WTC11 (cell line): ENCODE results near the gene USP47. TPM values are rescaled to one million over a fixed set of nuclear protein-coding genes. Genes with fewer than 3 reads are reported as not detected.

Experiments
- CBFB ChIP-seq: sonication (generic); formaldehyde crosslinking; IDR thresholded peaks from 2 replicates; pipeline ENCODE4 v1.8.1; 2022; ENCODE audit warnings: mild to moderate bottlenecking, low read depth, missing genetic modification reagents
- IRF2 ChIP-seq: sonication (generic); formaldehyde crosslinking; IDR thresholded peaks from 2 replicates; pipeline ENCODE4 v1.8.0; 2022; ENCODE audit warnings: low read depth, missing genetic modification reagents, borderline replicate concordance
- JAZF1 ChIP-seq: fragments of 250-450 bp; sonication (Bioruptor Pico); IDR thresholded peaks from 2 replicates; pipeline ENCODE4 v1.9.0; 2021; ENCODE audit warnings: moderate library complexity, mild to moderate bottlenecking, inconsistent platforms
- PRRX2 ChIP-seq: fragments of 250-450 bp; sonication (Bioruptor Pico); IDR thresholded peaks from 2 replicates; pipeline ENCODE4 v1.8.0; 2021; ENCODE audit warnings: mild to moderate bottlenecking
- SMAD3 ChIP-seq: sonication (generic); formaldehyde crosslinking; IDR thresholded peaks from 2 replicates; pipeline ENCODE4 v1.8.0; 2022; ENCODE audit warnings: missing genetic modification reagents, mild to moderate bottlenecking, borderline replicate concordance
- TP53 ChIP-seq: sonication (generic); formaldehyde crosslinking; IDR thresholded peaks from 2 replicates; pipeline ENCODE4 v1.8.1; 2023; ENCODE audit warnings: mild to moderate bottlenecking, missing genetic modification reagents
- ZBTB21 ChIP-seq: sonication (generic); formaldehyde crosslinking; IDR thresholded peaks from 2 replicates; pipeline ENCODE4 v1.8.1; 2023; ENCODE audit warnings: mild to moderate bottlenecking, missing genetic modification reagents, borderline replicate concordance
- ZNF232 ChIP-seq: sonication (generic); formaldehyde crosslinking; IDR thresholded peaks from 2 replicates; pipeline ENCODE4 v1.8.0; 2022; ENCODE audit warnings: mild to moderate bottlenecking, missing genetic modification reagents
- ZNF263 ChIP-seq: sonication (generic); formaldehyde crosslinking; IDR thresholded peaks from 2 replicates; pipeline ENCODE4 v1.8.1; 2022; ENCODE audit warnings: low read depth, mild to moderate bottlenecking, moderate library complexity, missing genetic modification reagents
- total RNA-seq: library from RNA; stranded (reverse); gene quantifications from 3 replicates; pipeline ENCODE4 v1.2.3, GENCODE V29; 2021
- TF ChIP-seq, protein P1 (sequence below): fragments of 250-450 bp; sonication (Bioruptor Pico); IDR thresholded peaks from 2 replicates; pipeline ENCODE4 v1.9.0; 2021; ENCODE audit warnings: mild to moderate bottlenecking
- TF ChIP-seq, protein P2 (sequence below): fragments of 250-450 bp; sonication (Bioruptor Pico); IDR thresholded peaks from 2 replicates; pipeline ENCODE4 v1.9.0; 2021; ENCODE audit warnings: moderate library complexity, mild to moderate bottlenecking, inconsistent platforms, borderline replicate concordance
- TF ChIP-seq, protein P3 (sequence below): sonication (generic); formaldehyde crosslinking; conservative IDR thresholded peaks from 2 replicates; pipeline ENCODE4 v1.8.1; 2022; ENCODE audit warnings: mild to moderate bottlenecking, missing genetic modification reagents
- TF ChIP-seq, protein P4 (sequence below): sonication (generic); formaldehyde crosslinking; IDR thresholded peaks from 2 replicates; pipeline ENCODE4 v1.8.0; 2023; ENCODE audit warnings: missing genetic modification reagents, mild to moderate bottlenecking, borderline replicate concordance
- TF ChIP-seq, protein P5 (sequence below): sonication (generic); formaldehyde crosslinking; IDR thresholded peaks from 2 replicates; pipeline ENCODE4 v1.8.1; 2023; ENCODE audit warnings: mild to moderate bottlenecking, moderate library complexity, missing genetic modification reagents

The USP47 gene
- total RNA-seq, 1 experiment from 2014 or later: 19.7 TPM

DNA sequence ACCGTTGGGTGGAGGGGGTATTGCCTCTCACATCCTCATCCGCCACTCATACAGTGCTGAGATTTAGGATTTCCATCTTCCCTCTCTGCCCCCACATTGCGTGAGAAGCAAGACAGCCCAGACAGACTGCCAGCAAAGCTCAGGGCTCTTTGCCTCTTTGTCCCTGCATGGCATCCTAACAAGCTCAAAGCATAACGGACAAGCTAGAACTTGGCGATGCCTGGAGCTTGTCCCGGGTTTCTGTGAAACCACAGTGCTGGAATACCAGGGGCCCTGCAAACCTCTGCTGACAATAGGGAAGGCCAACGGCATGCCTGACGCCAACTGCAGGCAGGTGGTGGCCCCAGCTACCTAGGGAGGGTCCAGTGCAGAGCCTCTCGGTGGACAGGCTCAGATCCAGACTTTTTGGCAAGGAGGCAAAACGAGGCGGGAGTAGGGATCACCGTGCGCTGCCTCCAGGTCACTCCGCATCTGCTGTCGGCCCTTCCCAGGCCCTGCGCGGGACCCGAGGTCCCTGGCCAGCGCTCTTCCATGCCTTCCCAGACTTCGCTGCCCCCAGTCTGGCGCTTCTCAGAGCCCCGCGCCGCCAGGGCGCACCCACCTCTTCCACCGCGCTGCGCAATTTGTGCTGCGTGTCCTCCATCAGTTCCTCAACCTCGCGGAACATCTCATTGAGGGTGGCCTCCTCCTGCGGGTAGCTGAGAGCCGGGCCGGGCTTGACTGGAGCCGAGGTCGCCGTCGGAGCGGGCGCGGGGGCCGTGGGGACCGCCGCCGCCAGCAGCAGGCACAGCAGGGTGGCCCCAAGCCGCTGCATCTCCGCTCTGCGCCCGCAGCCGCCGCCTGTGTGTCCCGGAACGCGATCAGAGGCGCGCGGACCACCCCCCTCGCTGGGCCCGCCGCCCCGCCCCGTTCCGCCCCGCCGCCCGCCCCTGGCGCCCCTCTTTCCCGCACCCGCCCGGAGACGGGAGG lies 166.3 kb downstream of the USP47 start, which contains the start of gene DKK3 (continued):
- TF ChIP-seq, protein P1, sequence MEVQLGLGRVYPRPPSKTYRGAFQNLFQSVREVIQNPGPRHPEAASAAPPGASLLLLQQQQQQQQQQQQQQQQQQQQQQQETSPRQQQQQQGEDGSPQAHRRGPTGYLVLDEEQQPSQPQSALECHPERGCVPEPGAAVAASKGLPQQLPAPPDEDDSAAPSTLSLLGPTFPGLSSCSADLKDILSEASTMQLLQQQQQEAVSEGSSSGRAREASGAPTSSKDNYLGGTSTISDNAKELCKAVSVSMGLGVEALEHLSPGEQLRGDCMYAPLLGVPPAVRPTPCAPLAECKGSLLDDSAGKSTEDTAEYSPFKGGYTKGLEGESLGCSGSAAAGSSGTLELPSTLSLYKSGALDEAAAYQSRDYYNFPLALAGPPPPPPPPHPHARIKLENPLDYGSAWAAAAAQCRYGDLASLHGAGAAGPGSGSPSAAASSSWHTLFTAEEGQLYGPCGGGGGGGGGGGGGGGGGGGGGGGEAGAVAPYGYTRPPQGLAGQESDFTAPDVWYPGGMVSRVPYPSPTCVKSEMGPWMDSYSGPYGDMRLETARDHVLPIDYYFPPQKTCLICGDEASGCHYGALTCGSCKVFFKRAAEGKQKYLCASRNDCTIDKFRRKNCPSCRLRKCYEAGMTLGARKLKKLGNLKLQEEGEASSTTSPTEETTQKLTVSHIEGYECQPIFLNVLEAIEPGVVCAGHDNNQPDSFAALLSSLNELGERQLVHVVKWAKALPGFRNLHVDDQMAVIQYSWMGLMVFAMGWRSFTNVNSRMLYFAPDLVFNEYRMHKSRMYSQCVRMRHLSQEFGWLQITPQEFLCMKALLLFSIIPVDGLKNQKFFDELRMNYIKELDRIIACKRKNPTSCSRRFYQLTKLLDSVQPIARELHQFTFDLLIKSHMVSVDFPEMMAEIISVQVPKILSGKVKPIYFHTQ: no peak
- TF ChIP-seq, protein P2, sequence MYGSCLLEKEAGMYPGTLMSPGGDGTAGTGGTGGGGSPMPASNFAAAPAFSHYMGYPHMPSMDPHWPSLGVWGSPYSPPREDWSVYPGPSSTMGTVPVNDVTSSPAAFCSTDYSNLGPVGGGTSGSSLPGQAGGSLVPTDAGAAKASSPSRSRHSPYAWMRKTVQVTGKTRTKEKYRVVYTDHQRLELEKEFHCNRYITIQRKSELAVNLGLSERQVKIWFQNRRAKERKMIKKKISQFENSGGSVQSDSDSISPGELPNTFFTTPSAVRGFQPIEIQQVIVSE (CRISPR knock-in tag): no peak
- TF ChIP-seq, protein P3, sequence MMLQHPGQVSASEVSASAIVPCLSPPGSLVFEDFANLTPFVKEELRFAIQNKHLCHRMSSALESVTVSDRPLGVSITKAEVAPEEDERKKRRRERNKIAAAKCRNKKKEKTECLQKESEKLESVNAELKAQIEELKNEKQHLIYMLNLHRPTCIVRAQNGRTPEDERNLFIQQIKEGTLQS (CRISPR knock-in tag): no peak
- TF ChIP-seq SMAD3: no peak
- no peak for TF ChIP-seq CBFB (CRISPR knock-in tag)
- no peak for TF ChIP-seq ZBTB21
- TF ChIP-seq TP53 (CRISPR knock-in tag): no peak
- TF ChIP-seq, protein P4, sequence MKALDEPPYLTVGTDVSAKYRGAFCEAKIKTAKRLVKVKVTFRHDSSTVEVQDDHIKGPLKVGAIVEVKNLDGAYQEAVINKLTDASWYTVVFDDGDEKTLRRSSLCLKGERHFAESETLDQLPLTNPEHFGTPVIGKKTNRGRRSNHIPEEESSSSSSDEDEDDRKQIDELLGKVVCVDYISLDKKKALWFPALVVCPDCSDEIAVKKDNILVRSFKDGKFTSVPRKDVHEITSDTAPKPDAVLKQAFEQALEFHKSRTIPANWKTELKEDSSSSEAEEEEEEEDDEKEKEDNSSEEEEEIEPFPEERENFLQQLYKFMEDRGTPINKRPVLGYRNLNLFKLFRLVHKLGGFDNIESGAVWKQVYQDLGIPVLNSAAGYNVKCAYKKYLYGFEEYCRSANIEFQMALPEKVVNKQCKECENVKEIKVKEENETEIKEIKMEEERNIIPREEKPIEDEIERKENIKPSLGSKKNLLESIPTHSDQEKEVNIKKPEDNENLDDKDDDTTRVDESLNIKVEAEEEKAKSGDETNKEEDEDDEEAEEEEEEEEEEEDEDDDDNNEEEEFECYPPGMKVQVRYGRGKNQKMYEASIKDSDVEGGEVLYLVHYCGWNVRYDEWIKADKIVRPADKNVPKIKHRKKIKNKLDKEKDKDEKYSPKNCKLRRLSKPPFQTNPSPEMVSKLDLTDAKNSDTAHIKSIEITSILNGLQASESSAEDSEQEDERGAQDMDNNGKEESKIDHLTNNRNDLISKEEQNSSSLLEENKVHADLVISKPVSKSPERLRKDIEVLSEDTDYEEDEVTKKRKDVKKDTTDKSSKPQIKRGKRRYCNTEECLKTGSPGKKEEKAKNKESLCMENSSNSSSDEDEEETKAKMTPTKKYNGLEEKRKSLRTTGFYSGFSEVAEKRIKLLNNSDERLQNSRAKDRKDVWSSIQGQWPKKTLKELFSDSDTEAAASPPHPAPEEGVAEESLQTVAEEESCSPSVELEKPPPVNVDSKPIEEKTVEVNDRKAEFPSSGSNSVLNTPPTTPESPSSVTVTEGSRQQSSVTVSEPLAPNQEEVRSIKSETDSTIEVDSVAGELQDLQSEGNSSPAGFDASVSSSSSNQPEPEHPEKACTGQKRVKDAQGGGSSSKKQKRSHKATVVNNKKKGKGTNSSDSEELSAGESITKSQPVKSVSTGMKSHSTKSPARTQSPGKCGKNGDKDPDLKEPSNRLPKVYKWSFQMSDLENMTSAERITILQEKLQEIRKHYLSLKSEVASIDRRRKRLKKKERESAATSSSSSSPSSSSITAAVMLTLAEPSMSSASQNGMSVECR (CRISPR knock-in tag): no peak
- no peak for TF ChIP-seq PRRX2 (CRISPR knock-in tag)
- TF ChIP-seq IRF2 (CRISPR knock-in tag): no peak
- TF ChIP-seq, protein P5, sequence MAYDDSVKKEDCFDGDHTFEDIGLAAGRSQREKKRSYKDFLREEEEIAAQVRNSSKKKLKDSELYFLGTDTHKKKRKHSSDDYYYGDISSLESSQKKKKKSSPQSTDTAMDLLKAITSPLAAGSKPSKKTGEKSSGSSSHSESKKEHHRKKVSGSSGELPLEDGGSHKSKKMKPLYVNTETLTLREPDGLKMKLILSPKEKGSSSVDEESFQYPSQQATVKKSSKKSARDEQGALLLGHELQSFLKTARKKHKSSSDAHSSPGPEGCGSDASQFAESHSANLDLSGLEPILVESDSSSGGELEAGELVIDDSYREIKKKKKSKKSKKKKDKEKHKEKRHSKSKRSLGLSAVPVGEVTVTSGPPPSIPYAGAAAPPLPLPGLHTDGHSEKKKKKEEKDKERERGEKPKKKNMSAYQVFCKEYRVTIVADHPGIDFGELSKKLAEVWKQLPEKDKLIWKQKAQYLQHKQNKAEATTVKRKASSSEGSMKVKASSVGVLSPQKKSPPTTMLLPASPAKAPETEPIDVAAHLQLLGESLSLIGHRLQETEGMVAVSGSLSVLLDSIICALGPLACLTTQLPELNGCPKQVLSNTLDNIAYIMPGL (CRISPR knock-in tag): peak; percentile 38; the same call in 1 of the 2 replicates
- TF ChIP-seq ZNF263 (CRISPR knock-in tag): no peak
- peak; percentile 35; the same call in 1 of the 2 replicates for TF ChIP-seq ZNF232
- no peak for TF ChIP-seq JAZF1 (CRISPR knock-in tag)

Other genes with a start within 250 kb of the USP47 start
- 4.4 to 5.0 TPM (median 5.0 TPM) in 3 replicates for gene GALNT18, start 220.0 kb upstream of the USP47 start, total RNA-seq
- 17.6 to 21.3 TPM (median 20.6 TPM) in 3 replicates for gene DKK3, start 166.7 kb downstream of the USP47 start, total RNA-seq